Activated effector memory CD4-positive, alpha-beta T cell treated with Interleukin-2 at 50 U/mL for 16 hours (primary cell): ENCODE measurements around the gene SRGAP1.

Experiments
- DNase-seq: peaks from one replicate; pipeline ENCODE4 v3.0.0-alpha.2; 2020

Gene SRGAP1

GRCh38 chr12:63941166-63941800 is 96.8 kb downstream of the SRGAP1 start:
- DNase-seq, result no peak

DNA sequence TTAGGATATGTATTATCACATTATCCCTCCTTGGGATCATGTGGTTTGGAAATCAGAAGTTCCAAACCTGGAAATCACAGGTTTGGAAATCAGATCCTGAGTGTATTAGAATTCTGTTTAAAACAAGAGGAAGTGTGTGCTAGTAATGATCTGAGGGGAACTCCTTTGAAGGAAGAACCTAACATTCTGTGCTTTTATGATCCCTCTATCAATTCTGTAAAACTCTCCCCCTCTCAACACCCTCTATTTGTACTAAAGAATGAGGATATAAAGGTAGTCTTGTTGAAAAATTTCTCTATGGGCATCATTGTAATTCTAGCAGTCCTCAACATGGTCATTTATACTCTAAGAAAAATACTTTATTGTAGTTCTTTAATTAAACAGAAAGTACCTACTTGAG is 97.4 kb downstream of the SRGAP1 start:
- DNase-seq, result no peak

GRCh38 chr12:63942464-63943241 is 98.2 kb downstream of the SRGAP1 start:
- no peak for DNase-seq

DNA sequence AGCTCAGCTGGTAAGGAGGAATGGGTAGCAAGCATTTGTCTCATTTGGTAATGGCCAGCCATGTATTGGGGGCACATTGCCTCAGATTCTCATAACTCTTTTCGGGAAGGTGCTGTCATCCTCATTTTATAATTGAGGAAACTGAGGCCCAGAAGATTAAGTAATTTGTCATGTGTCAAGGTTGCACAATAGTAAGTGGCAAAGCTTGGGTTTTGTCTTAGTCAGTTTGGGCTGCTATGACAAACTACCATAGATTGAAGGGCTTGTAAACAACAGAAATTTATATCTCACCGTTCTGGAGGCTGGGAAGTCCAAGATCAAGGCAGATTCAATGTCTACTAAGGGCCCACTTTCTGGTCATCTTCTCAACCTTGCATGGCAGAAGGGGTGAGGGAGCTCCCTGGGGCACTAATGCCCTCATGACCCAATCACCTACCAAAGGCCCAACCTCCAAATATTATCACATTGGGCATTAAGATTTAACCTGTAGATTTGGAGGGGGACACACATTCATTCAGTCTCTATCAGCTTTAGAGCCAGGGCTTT is 99.6 kb downstream of the SRGAP1 start:
- DNase-seq, result no peak

GRCh38 chr12:63944586-63945228 is 100.2 kb downstream of the SRGAP1 start:
- DNase-seq, result no peak

DNA sequence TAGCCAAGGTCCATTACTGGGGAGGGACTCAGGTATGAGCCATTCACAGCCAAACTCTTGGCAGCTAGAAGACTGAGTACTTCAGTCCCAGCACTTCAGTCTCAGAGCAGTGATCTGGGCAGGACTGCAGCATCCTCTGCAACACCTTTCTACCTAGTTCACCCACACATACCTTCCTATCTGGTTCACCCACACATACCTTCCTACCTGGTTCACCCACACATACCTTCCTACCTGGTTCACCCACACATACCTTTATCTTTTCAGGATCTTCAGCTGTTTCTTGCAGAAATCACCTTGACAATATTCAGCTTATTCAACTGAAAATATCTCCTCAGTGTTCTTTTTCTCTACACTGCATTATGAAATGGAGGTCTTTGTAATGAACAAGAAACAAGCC is 101.3 kb downstream of the SRGAP1 start:
- DNase-seq, result no peak

GRCh38 chr12:63948211-63948610 is 103.7 kb downstream of the SRGAP1 start:
- no peak for DNase-seq

- DNase-seq, result no peak
These were observed 105.4 kb downstream of the SRGAP1 start for GRCh38 chr12:63949902-63950301.

DNA sequence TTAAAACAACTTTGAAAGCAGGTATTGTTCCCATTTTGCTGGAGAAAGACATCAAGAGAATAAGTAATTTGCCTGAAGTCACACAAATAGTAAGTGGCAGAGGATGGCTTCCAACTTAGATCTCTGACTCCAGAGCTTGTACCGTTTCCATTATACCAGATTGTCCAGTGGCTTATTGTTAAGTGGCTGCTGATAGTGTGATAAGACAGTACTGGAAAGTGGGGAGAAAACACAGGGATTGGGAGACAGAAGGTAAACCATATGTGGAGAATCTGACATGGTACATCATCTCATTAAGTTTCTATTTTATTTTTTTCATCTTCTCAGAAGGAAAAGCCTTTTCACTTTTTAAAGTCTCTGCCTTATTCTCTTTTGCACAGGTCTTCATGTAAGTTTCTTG is 108.5 kb downstream of the SRGAP1 start:
- DNase-seq, result no peak

GRCh38 chr12:63955831-63956666 is 111.5 kb downstream of the SRGAP1 start:
- no peak for DNase-seq

GRCh38 chr12:63957496-63957895 is 113.0 kb downstream of the SRGAP1 start:
- DNase-seq, result no peak

GRCh38 chr12:63958876-63959580 is 114.5 kb downstream of the SRGAP1 start:
- no peak for DNase-seq

GRCh38 chr12:63961048-63961447 is 116.5 kb downstream of the SRGAP1 start:
- no peak for DNase-seq

DNA sequence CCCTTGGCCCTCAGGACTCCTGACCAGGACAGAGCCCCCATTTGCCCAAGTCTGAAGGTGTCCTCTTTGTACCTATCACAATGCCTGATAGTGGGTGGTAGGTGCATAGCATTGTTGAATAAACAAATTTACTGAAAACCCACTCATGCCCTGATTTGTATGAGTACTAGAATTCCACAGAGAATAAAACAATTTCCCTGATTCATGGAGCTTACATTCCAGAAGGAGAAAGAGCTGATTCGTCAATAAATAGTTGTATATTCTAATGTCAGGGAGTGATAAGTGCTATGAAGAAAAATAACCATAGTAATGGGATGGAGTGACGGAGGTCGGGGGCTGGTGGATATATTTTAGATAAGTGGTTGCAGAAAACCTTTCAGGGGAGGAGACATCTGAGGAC is 117.0 kb downstream of the SRGAP1 start:
- DNase-seq, result no peak

- DNase-seq, result no peak
These were observed 119.4 kb downstream of the SRGAP1 start for GRCh38 chr12:63963868-63964267.

DNA sequence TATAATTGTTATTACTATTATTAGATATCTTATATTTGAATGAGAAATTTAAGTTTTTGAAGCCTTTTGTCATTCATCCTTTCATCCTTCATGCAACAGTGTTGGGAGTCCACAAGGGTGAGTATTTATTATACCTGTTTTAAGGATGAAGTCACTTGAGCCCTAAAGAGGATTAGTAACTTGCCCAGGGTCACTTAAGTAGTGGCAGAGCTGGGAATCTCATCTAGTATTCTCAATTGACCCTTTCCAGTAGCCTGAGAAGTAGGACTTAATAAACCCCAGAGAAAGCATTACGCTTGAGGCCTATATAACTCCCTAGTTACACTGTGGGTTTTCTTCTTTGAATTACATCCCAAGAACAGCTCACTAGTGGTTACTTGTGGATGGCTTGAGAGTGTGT is 119.8 kb downstream of the SRGAP1 start:
- DNase-seq, result no peak

DNA sequence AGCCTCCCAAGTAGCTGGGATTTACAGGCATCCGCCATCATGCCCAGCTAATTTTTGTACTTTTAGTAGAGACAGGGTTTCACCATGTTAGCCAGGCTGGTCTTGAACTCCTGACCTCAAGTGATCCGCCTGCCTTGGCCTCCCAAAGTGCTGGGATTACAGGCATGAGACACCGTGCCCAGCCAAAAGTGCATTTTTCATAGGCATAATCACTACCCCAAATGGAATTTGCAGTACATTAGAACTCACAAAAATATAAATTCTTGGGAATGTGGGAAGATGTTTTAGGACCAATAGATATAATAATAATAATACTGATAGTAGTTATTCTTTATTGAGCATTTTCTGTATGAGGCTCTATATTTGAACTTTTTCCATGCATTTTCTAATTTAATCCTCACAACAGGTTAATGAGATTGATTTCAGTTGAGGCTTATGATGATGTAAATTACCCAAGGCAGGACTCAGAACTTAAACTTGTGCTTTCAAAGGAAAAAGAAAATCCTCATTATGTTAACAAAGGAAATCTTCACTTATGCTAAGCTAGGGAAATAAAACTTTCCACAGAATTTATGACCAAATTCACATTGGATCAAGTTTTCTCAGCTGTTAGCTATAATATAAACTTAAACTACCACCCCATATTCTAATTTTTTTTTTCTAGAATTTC is 121.6 kb downstream of the SRGAP1 start:
- DNase-seq, result no peak

DNA sequence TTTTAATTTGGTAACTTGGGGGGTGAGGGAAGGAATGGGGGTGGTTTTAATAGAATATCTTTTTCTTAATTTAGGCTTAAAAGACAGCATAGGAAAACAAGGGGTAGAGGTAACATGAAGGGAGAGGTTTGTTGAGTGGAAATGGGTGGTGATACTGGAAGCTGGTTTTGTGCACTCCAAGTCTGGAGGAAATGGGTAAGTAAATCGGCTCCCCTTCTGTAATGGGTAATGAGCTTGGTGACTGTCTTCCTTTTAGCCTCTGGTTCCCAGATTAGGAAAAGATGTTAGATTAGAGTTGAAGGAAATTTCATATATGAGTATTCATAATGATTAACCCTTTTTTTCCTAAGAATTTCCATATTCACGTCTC is 122.1 kb downstream of the SRGAP1 start:
- no peak for DNase-seq

- DNase-seq, result no peak
These were observed 123.1 kb downstream of the SRGAP1 start for GRCh38 chr12:63967358-63968145.

GRCh38 chr12:63968673-63969072 is 124.2 kb downstream of the SRGAP1 start:
- no peak for DNase-seq

- DNase-seq, result no peak
These were observed 132.4 kb downstream of the SRGAP1 start for GRCh38 chr12:63976902-63977395.
